HG03442 (cell line): Measurements from ENCODE around the gene TCTA.
A peak's percentile ranks its signal among the peaks of the same experiment; 100 is the strongest.
"Not testable (repeated sequence)": the region's sequence is repeated elsewhere in the genome, so short reads cannot be mapped to it uniquely, and the experiment has no call there.

Experiments used
- ATAC-seq: cut with Tn5 transposase; IDR thresholded peaks from one replicate; pipeline ENCODE4 v1.9.1; 2021; ENCODE audit warnings: mild to moderate bottlenecking, moderate library complexity; ENCODE audit not compliant: unreplicated experiment

TCTA gene

DNA sequence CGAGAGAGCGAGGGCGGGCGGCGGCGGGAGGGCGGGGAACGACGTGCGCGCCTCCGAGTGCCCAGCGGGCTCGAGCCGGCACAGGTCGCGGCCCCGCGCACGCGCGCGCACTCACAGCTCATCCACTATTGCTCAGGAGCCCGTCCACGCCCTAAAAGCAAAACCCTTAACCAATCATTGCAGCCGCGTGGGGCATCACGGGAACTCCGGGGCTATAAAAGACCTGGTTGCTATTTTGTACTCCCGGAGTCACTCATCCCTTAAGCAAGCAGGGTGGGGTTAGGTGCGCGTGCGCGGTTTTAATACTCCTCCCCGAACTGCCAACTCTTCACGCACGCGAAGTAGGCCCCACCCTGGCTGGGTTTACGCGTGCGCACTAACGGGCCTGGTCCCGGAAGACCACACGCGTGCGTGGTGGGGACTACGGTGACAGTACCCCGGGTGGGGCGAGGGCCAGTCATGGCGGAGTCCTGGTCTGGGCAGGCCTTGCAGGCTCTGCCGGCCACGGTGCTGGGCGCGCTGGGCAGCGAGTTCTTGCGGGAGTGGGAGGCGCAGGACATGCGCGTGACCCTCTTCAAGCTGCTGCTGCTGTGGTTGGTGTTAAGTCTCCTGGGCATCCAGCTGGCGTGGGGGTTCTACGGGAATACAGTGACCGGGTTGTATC, at the start of gene TCTA, which contains the start of gene RHOA:
Gene TCTA (plus strand): TSS at position 456 of the 664 bp plus-strand sequence. CDS start 4 bp downstream, at position 460.
Gene RHOA (minus strand): TSS at position 9 of the 664 bp plus-strand sequence. CDS start 36,387 bp downstream, outside the sequence.
- ATAC-seq, result peak; percentile 73

GRCh38 chr3:49362561-49362960, 49.7 kb upstream of the TCTA start:
- ATAC-seq, result no peak

- ATAC-seq, result no peak
Observed at GRCh38 chr3:49370585-49371290, 41.5 kb upstream of the TCTA start.

DNA sequence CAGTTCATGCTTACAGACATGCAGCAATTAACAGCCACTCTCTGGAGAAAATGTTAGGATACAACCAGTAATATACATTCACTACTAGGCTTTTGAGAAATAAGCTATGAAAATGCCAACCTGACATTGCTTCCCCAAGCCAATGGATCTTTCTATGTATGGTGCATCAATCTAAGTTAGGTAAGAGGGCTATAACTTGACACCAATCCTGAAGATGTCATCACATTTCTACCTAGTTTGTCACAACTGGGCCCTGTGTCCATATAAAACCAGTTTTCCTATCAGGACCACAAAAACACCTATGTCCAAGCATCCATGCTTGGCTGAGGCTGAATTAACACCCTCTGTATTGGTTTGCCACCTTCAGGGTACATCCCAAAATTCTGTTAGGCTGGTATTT, 40.3 kb upstream of the TCTA start:
- no peak for ATAC-seq

- no peak for ATAC-seq
Observed at GRCh38 chr3:49377483-49377882, 34.7 kb upstream of the TCTA start.

GRCh38 chr3:49378249-49378895, 33.9 kb upstream of the TCTA start:
- no peak for ATAC-seq

GRCh38 chr3:49383387-49383786, 28.8 kb upstream of the TCTA start:
- ATAC-seq, result no peak

DNA sequence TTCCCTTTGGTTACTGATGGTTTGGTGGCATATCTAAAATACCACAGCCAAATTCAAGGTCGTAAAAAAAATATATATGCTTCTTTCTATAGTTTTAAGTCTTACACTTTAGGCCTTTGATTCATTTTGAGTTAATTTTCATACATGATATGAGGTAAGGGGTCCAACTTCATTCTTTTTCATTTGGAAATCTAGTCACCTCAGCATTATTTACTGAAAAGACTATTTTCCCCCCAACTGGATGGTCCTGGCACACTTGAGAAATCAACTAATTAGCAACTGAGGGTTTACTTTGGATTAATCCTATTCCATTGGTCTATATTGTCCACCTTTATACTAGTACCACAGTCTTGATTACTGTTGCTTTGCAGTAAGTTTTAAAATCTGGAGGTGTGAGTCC, 26.6 kb upstream of the TCTA start:
- ATAC-seq, result no peak

GRCh38 chr3:49386056-49386756, 26.0 kb upstream of the TCTA start:
- no peak for ATAC-seq

DNA sequence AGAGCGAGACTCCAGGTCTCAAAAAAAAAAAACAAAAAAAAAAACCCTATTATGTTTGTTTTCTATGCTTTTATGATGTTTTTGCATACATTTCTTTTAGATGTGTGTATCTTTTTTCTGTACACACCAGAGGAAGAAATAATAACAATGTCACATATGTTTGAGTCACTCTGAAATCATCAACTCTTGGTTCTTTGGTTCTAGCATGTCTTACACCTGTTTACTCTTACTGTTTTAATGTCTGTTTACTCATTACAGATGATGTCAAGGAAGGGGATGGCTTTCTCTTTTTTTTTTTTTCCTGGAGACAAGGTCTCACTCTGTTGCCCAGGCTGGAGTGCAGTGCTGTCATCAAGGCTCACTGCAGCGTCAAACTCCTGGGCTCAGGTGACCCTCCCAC, 24.5 kb upstream of the TCTA start:
- ATAC-seq, result no peak

- no peak for ATAC-seq
Observed at GRCh38 chr3:49388289-49388820, 23.9 kb upstream of the TCTA start.

- ATAC-seq, result no peak
Observed at GRCh38 chr3:49389297-49389696, 22.9 kb upstream of the TCTA start.

DNA sequence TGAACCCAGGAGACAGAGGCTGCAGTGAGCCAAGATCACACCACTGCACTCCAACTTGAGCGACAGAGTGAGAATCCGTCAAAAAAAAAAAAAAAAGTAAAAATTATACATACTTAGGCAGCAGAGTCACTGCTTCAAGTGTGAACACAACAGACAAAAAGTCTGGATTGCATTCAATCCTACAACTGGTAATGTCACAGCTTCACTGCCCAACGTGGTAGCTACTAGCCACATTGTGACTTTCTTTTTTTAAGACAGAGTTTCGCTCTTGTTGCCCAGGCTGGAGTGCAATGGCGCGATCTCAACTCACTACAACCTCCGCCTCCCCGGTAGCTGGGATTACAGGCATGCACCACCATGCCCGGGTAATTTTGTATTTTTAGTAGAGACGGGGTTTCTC, 20.9 kb upstream of the TCTA start:
- not testable (repeated sequence) for ATAC-seq

- no peak for ATAC-seq
Observed at GRCh38 chr3:49397470-49397869, 14.8 kb upstream of the TCTA start.

GRCh38 chr3:49399461-49399860, 12.8 kb upstream of the TCTA start:
- no peak for ATAC-seq

DNA sequence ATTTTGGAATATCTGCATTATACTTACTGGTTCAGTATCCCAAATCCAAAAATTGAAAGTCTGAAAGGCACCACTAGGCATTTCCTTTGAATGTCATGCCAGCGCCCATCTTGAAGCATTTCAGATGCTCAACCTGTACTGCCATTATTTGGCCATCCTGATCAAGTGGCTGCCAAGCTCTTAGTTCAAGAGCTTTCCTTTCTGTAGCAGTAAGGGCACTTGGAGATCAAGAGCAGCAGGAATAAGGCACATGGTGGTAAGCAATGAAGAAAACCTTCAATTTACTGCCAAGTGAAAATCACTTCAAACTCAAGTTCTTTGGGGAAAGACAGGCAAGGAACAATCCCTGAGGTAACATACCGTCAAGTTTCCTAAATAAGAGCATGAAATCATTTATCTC, 10.5 kb upstream of the TCTA start:
- no peak for ATAC-seq

GRCh38 chr3:49403891-49404290, 8.3 kb upstream of the TCTA start:
- ATAC-seq, result no peak

GRCh38 chr3:49405570-49405969, 6.7 kb upstream of the TCTA start:
- ATAC-seq, result not testable (repeated sequence)

DNA sequence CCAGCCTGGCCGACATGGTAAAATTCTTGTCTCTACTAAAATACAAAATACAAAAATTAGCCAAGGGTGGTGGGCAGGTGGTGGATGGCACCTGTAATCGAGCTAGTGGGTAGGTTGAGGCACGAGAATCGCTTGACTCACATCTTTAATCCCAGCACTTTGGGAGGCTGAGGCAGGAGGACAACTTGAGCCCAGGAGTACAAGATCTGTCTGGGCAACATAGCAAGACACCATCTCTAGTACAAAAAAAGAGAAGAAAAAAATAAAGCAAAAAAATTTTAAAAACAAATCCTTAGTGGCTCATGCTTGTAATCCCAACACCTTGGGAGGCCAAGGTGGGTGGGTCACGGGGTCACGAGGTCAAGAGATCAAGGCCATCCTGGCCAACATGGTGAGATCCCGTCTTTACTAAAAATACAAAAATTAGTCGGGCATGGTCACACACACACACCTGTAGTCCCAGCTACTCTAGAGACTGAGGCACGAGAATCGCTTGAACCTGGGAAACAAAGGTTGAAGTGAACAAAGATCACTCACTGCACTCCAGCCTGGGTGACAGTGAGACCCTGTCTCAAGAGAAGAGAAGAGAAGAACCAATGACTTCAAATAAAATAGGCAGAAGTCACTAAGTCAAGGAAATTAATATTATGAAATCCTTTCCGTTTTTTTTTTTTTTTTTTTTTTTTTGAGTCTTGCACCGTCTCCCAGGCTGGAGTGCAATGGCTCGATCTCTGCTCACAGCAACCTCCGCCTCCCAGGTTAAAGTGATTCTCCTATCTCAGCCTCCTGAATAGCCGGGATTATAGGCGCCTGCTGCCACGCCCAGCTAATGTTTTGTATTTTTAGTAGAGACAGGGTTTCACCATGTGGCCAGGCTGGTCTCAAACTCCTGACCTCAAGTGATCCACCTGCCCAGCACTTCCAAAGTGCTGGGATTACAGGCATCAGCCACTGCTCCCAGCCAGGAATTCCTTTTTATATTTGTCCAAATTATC, 5.4 kb upstream of the TCTA start:
- ATAC-seq, result no peak
